GM19324 (cell line): ENCODE measurements around the gene DRC7.
A peak's percentile ranks its signal among the peaks of the same experiment; 100 is the strongest.

Experiments
- ATAC-seq: cut with Tn5 transposase; IDR thresholded peaks from one replicate; pipeline ENCODE4 v1.9.1; 2021; ENCODE audit warnings: mild to moderate bottlenecking, moderate library complexity; ENCODE audit not compliant: unreplicated experiment, low FRiP score

Gene DRC7

GRCh38 chr16:57747496-57747895 is 52.9 kb downstream of the DRC7 start:
- ATAC-seq = no peak

GRCh38 chr16:57747996-57748395 is 53.4 kb downstream of the DRC7 start:
- no peak for ATAC-seq

- ATAC-seq = no peak
Measured at GRCh38 chr16:57748596-57748995, 54.0 kb downstream of the DRC7 start.

GRCh38 chr16:57749101-57749692 is 54.6 kb downstream of the DRC7 start:
- ATAC-seq = no peak

- ATAC-seq = no peak
Measured at GRCh38 chr16:57749856-57750452, 55.3 kb downstream of the DRC7 start.

GRCh38 chr16:57750796-57751538 is 56.4 kb downstream of the DRC7 start:
- no peak for ATAC-seq

- no peak for ATAC-seq
Measured at GRCh38 chr16:57751539-57752202, 57.1 kb downstream of the DRC7 start.

GRCh38 chr16:57752203-57752580 is 57.6 kb downstream of the DRC7 start:
- no peak for ATAC-seq

- no peak for ATAC-seq
Measured at GRCh38 chr16:57752581-57753447, 58.2 kb downstream of the DRC7 start.

GRCh38 chr16:57753448-57754353 is 59.1 kb downstream of the DRC7 start:
- no peak for ATAC-seq

- ATAC-seq = no peak
Measured at GRCh38 chr16:57754354-57755060, 59.9 kb downstream of the DRC7 start.

GRCh38 chr16:57755061-57755684 is 60.6 kb downstream of the DRC7 start:
- no peak for ATAC-seq

- ATAC-seq = no peak
Measured at GRCh38 chr16:57755726-57756423, 61.3 kb downstream of the DRC7 start.

GRCh38 chr16:57756424-57757325 is 62.1 kb downstream of the DRC7 start:
- ATAC-seq = no peak

GRCh38 chr16:57757326-57757786 is 62.8 kb downstream of the DRC7 start:
- ATAC-seq = peak; percentile 57

- ATAC-seq = no peak
Measured at GRCh38 chr16:57757883-57758282, 63.3 kb downstream of the DRC7 start.
